MCF 10A (cell line): Measurements from ENCODE around the gene TCF19. TPM values are rescaled to one million over a fixed set of nuclear protein-coding genes. Genes with fewer than 3 reads are reported as not detected.
"Not testable (repeated sequence)": the region's sequence is repeated elsewhere in the genome, so short reads cannot be mapped to it uniquely, and the experiment has no call there.

ENCODE experiments used
- BruUV-seq: library from RNA; stranded (reverse); fragments of 400-500 nt; replicated peaks from 2 replicates; lab custom pipeline; 2021; lab: Mats Ljungman, UMichigan
- CTCF ChIA-PET: fragments of 300-600 bp; sonication (Branson Sonifier 250); formaldehyde crosslinking; extraction: SDS; loops from one replicate; lab custom pipeline; 2021; ENCODE audit warnings: antibody characterized with exemption, inconsistent platforms; lab: Yijun Ruan, JAX
- POLR2A ChIA-PET: fragments of 300-600, 350-650 bp; sonication (Branson Sonifier 250); formaldehyde crosslinking; extraction: SDS; loops from one replicate; lab custom pipeline; 2020; ENCODE audit warnings: antibody characterized with exemption, inconsistent platforms; lab: Yijun Ruan, JAX
- DNase-seq: peaks from one replicate; pipeline ENCODE4 v3.0.0-alpha.2; 2018; ENCODE audit not compliant: unreplicated experiment
- H3K27ac Mint-ChIP-seq: one replicate; pipeline ENCODE4 v1.8.0; 2022; ENCODE audit warnings: mild to moderate bottlenecking, low read depth, mixed read lengths; ENCODE audit not compliant: unreplicated experiment
- H3K27me3 Mint-ChIP-seq: one replicate; pipeline ENCODE4 v1.8.0; 2022; ENCODE audit warnings: mixed read lengths; ENCODE audit not compliant: insufficient read depth, unreplicated experiment
- H3K36me3 Mint-ChIP-seq: one replicate; pipeline ENCODE4 v1.8.0; 2022; ENCODE audit warnings: mild to moderate bottlenecking, moderate library complexity, mixed read lengths; ENCODE audit not compliant: insufficient read depth, unreplicated experiment
- H3K4me1 Mint-ChIP-seq: one replicate; pipeline ENCODE4 v1.8.0; 2022; ENCODE audit warnings: mixed read lengths; ENCODE audit not compliant: insufficient read depth, unreplicated experiment
- H3K4me3 Mint-ChIP-seq: one replicate; pipeline ENCODE4 v1.8.0; 2022; ENCODE audit warnings: mild to moderate bottlenecking, moderate library complexity, mixed read lengths; ENCODE audit not compliant: unreplicated experiment
- H3K9me3 Mint-ChIP-seq: one replicate; pipeline ENCODE4 v1.8.0; 2022; ENCODE audit warnings: mixed read lengths; ENCODE audit not compliant: unreplicated experiment
- CTCF ChIP-seq: fragments of 200-600 bp; IDR thresholded peaks from one replicate; pipeline ENCODE4 v1.8.0; 2022; ENCODE audit warnings: antibody characterized with exemption, mild to moderate bottlenecking; ENCODE audit not compliant: unreplicated experiment
- intact Hi-C: fragments of 100-400 bp; cut with micrococcal nuclease; formaldehyde crosslinking; loops from 2 replicates; pipeline ENCODE4 v1.14.1; 2022
- total RNA-seq: library from RNA; stranded (reverse); gene quantifications from 2 replicates; pipeline ENCODE4 v1.2.3, GENCODE V29; 2022

Gene TCF19
- total RNA-seq, 1 experiment from 2014 or later = 6.5 TPM

- no TSS peak for BruUV-seq
- POLR2A ChIA-PET = no interaction called here
- H3K27ac Mint-ChIP-seq = peak overlapping the region; percentile 51
- H3K9me3 Mint-ChIP-seq = no peaks in the 10 kb centered on the region
- H3K27me3 Mint-ChIP-seq = no peaks in the 10 kb centered on the region
- H3K4me3 Mint-ChIP-seq = no peak overlapping the region
- peaks cover 18% of the 10 kb centered on the region for H3K36me3 Mint-ChIP-seq
- no peak for DNase-seq
- CTCF ChIA-PET = interaction anchor here (0.5 to 0.7 kb wide), 3 partner anchors 12 to 204 kb away, joined by 3 to 4 read pairs (median 3); no protein-coding TSS in a partner anchor
- TF ChIP-seq CTCF = no peak
- intact Hi-C loops = no loop called here
- peaks cover 20% of the 10 kb centered on the region for H3K4me1 Mint-ChIP-seq
Observed at GRCh38 chr6:31162463-31163165, 4.2 kb downstream of the TCF19 start.

GRCh38 chr6:31163922-31164321 lies 5.5 kb downstream of the TCF19 start:
- peaks cover 11% of the 10 kb centered on the region for H3K4me1 Mint-ChIP-seq
- DNase-seq = peak; percentile 71

GRCh38 chr6:31164475-31165063 lies 6.2 kb downstream of the TCF19 start:
- H3K9me3 Mint-ChIP-seq, intact Hi-C loops, BruUV-seq, H3K27me3 Mint-ChIP-seq, POLR2A ChIA-PET, H3K4me3 Mint-ChIP-seq, H3K27ac Mint-ChIP-seq, H3K4me1 Mint-ChIP-seq, DNase-seq: not testable (repeated sequence)
- peaks cover 15% of the 10 kb centered on the region for H3K36me3 Mint-ChIP-seq
- CTCF ChIA-PET = interaction anchor here (1.9 kb wide), 1 partner anchor 19 kb away, joined by 7 read pairs; no protein-coding TSS in a partner anchor

More at GRCh38 chr6:31163922-31164321, 5.5 kb downstream of the TCF19 start:
- POLR2A ChIA-PET = no interaction called here
- no peaks in the 10 kb centered on the region for H3K9me3 Mint-ChIP-seq
- CTCF ChIA-PET = interaction anchor here (1.9 kb wide), 1 partner anchor 20 kb away, joined by 7 read pairs; no protein-coding TSS in a partner anchor
- BruUV-seq = no TSS peak
- no peak overlapping the region for H3K4me3 Mint-ChIP-seq
- H3K36me3 Mint-ChIP-seq = peaks cover 12% of the 10 kb centered on the region
- H3K27ac Mint-ChIP-seq = no peak overlapping the region
- no peaks in the 10 kb centered on the region for H3K27me3 Mint-ChIP-seq
- intact Hi-C loops = no loop called here
- TF ChIP-seq CTCF = no peak

- H3K9me3 Mint-ChIP-seq, H3K27ac Mint-ChIP-seq, H3K27me3 Mint-ChIP-seq, H3K4me3 Mint-ChIP-seq, BruUV-seq, intact Hi-C loops, H3K4me1 Mint-ChIP-seq, DNase-seq: not testable (repeated sequence)
- peaks cover 15% of the 10 kb centered on the region for H3K36me3 Mint-ChIP-seq
- CTCF ChIA-PET = interaction anchor here (1.9 kb wide), 1 partner anchor 19 kb away, joined by 7 read pairs; no protein-coding TSS in a partner anchor
- POLR2A ChIA-PET = interaction anchor here (0.6 kb wide), 1 partner anchor 207 kb away, joined by 4 read pairs; no protein-coding TSS in a partner anchor
Observed at GRCh38 chr6:31165064-31165832, 6.9 kb downstream of the TCF19 start.
